ENCODE data around the gene NOG. TPM values are rescaled to one million over a fixed set of nuclear protein-coding genes. Genes with fewer than 3 reads are reported as not detected.

The NOG gene
- total and polyA plus RNA-seq, 10 of the 15 experiments (the other 5 are each of a cell fraction or from before 2014, with no cell fraction given) = 0.10 TPM; not detected in 9

DNA sequence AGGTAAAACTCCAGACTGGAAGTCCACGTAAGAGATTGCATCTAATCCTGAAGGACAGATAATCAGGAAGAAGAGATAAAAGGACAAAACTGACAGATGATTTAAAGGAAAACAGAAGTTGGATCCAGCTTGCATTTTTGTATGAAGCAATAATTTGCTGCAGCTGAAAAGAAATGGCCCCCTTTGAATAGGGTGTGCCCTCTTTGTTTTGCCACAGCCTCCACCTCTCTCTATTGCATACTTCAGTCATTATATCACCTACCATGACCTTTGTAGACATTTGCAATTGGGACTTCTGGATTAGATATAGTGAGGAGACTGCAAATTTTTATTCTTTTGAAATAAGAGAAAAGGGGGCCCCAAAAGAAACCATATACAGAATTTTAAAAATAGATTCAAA is 8.1 kb downstream of the NOG start:
- no peaks in the 10 kb centered on the region for H3K36me3 ChIP-seq (ENCODE audit: control insufficient read depth in 2 of 2, insufficient read depth in 2 of 2, low read length in 1 of 2)
- no peak for FAIRE-seq
- ChIA-PET CTCF (interaction anchor here (1.1 to 1.3 kb wide), 2 partner anchors 114 to 179 kb away, joined by 3 to 5 read pairs; no protein-coding TSS in a partner anchor), POLR2A (no interaction called here), RAD21 (ENCODE audit: unreplicated experiment) (no interaction called here), SMC1A (ENCODE audit: uncharacterized antibody, unreplicated experiment) (no interaction called here)
- no peak overlapping the region for H3K4me3 ChIP-seq
- H3K79me2 ChIP-seq (ENCODE audit: control insufficient read depth, insufficient read depth, low read length) = no peaks in the 10 kb centered on the region
- H3K27me3 ChIP-seq (replicated peaks in 1 of 2; ENCODE audit: control insufficient read depth in 2 of 2, insufficient read depth in 2 of 2, low read length in 1 of 2) = peaks cover 3 to 12% of the 10 kb centered on the region in 2 experiments; a peak in 3 of 4 replicates
- no peak for ATAC-seq
- no peaks in the 10 kb centered on the region for H4K20me1 ChIP-seq (ENCODE audit: control insufficient read depth, insufficient read depth)
- 0% methylated on average over 1 of the region's 1 CpG for WGBS (ENCODE audit: insufficient coverage, insufficient replicate concordance, low lambda C conversion rate, missing lambda C conversion rate)
- TF ChIP-seq ESRRA (IDR thresholded peaks at IDR 0.05; ENCODE audit: low read length) = no peak
- TF ChIP-seq SPI1 (IDR thresholded peaks at IDR 0.05; ENCODE audit: borderline replicate concordance, insufficient read depth, low read depth, low read length) = no peak
- no peak for TF ChIP-seq TCF12 (IDR thresholded peaks at IDR 0.05; ENCODE audit: low read depth, low read length)
- no peak for TF ChIP-seq MAX (IDR thresholded peaks at IDR 0.05; ENCODE audit: low read depth, low read length)
- TF ChIP-seq SMAD1 (IDR thresholded peaks at IDR 0.05; ENCODE audit: low read depth, partially characterized antibody) = no peak
- no peak for TF ChIP-seq NFXL1 (IDR thresholded peaks at IDR 0.05; ENCODE audit: borderline replicate concordance)
- TF ChIP-seq KAT2A (conservative IDR thresholded peaks at IDR 0.05; ENCODE audit: control insufficient read depth, low read depth, low read length) = no peak
- no peak for TF ChIP-seq SREBF1 (IDR thresholded peaks at IDR 0.05; ENCODE audit: low read length)
- no peak for TF ChIP-seq RAD21 (IDR thresholded peaks at IDR 0.05; ENCODE audit: insufficient read depth, low read depth, low read length)
- no peak for TF ChIP-seq NR2C2 (IDR thresholded peaks at IDR 0.05; ENCODE audit: borderline replicate concordance, control insufficient read depth, insufficient read length, low read depth)
- no peak for TF ChIP-seq FOS (IDR thresholded peaks at IDR 0.05; ENCODE audit: borderline replicate concordance, extremely low read depth, insufficient read length)
- H3K4me2 ChIP-seq (ENCODE audit: control insufficient read depth, insufficient read depth) = no peak overlapping the region
- intact Hi-C loops (cut with micrococcal nuclease; ENCODE audit: unreplicated experiment) = no loop called here
- no peaks in the 10 kb centered on the region for H3K4me1 ChIP-seq (ENCODE audit: control insufficient read depth, insufficient read depth, low read length)
- in situ Hi-C loops (cut with MboI) = no loop called here
- H2AFZ ChIP-seq (ENCODE audit: control insufficient read depth, low read depth, low read length) = no peak overlapping the region
- H3K27ac ChIP-seq (ENCODE audit: control insufficient read depth, insufficient read depth) = no peak overlapping the region
- H3K9ac ChIP-seq (ENCODE audit: control insufficient read depth, insufficient read depth, low read length) = no peak overlapping the region
- DNase-seq (ENCODE audit: low read depth, low spot score) = no peak
- BruUV-seq (replicated peaks) = no TSS peak
- no peaks in the 10 kb centered on the region for H3K9me3 ChIP-seq (replicated peaks; ENCODE audit: control insufficient read depth, insufficient read depth, low read length)
